H1 (cell line): ENCODE measurements around the gene LILRA1. TPM values are rescaled to one million over a fixed set of nuclear protein-coding genes. Genes with fewer than 3 reads are reported as not detected.

Experiments
- CTCF ChIA-PET: fragments of 300-600 bp; sonication (Branson Sonifier 250); formaldehyde crosslinking; loops from one replicate; lab custom pipeline; 2021; ENCODE audit not compliant: partially characterized antibody; lab: Charles Lee
- POLR2A ChIA-PET: fragments of 300-600 bp; sonication (Branson Sonifier 250); formaldehyde crosslinking; loops from one replicate; lab custom pipeline; 2021; ENCODE audit warnings: inconsistent platforms; ENCODE audit not compliant: partially characterized antibody; lab: Charles Lee
- DNase-seq, 2 experiments: peaks; one replicate each; pipeline versions ENCODE4 v3.0.0 to v3.0.0-alpha.2; 2010 to 2022; ENCODE audit warnings: low spot score in 2 of 2, low read depth in 1 of 2, mixed read lengths in 1 of 2
- FAIRE-seq: peaks from 2 replicates; lab custom pipeline; 2011; peaks lifted over from hg19 to GRCh38; lab: Jason Lieb, UNC
- H2AFZ ChIP-seq: 2 replicates; pipeline ENCODE4 v1.8.1; 2012; ENCODE audit warnings: low read length, inconsistent platforms
- H2AK5ac ChIP-seq: 2 replicates; pipeline ENCODE4 v1.6.1; 2013; ENCODE audit warnings: low read depth, low read length
- H2BK120ac ChIP-seq: replicated peaks from 2 replicates; pipeline ENCODE3; 2013; ENCODE audit warnings: low read depth, low read length, inconsistent platforms
- H2BK12ac ChIP-seq: 2 replicates; pipeline ENCODE4 v1.6.1; 2013; ENCODE audit warnings: low read depth, low read length
- H2BK15ac ChIP-seq: 2 replicates; pipeline ENCODE4 v1.6.1; 2013; ENCODE audit warnings: low read length
- H2BK20ac ChIP-seq: 2 replicates; pipeline ENCODE4 v1.6.1; 2013; ENCODE audit warnings: low read length
- H2BK5ac ChIP-seq: 2 replicates; pipeline ENCODE4 v1.6.1; 2013; ENCODE audit warnings: low read depth, low read length
- H3K14ac ChIP-seq: 2 replicates; pipeline ENCODE4 v1.6.1; 2013; ENCODE audit warnings: inconsistent platforms; ENCODE audit not compliant: insufficient read length
- H3K18ac ChIP-seq: 2 replicates; pipeline ENCODE4 v1.6.1; 2013; ENCODE audit warnings: low read length; ENCODE audit errors: extremely low read depth
- H3K23ac ChIP-seq: 2 replicates; pipeline ENCODE4 v1.6.1; 2013; ENCODE audit warnings: inconsistent platforms; ENCODE audit not compliant: insufficient read length
- H3K23me2 ChIP-seq: 2 replicates; pipeline ENCODE4 v1.6.1; 2013; ENCODE audit warnings: low read depth, low read length
- H3K27ac ChIP-seq: 2 replicates; pipeline ENCODE4 v1.6.1; 2011; ENCODE audit warnings: low read depth, low read length, inconsistent platforms
- H3K27me3 ChIP-seq, 4 experiments: replicated peaks in 1 of 4; 1 replicate in 1 of 4; 2 replicates in 3 of 4; pipeline versions ENCODE4 v1.6.1 to v1.8.1; 2011 to 2013; ENCODE audit warnings: low read length in 3 of 4, mild to moderate bottlenecking in 3 of 4, inconsistent platforms in 2 of 4, mixed read lengths in 2 of 4, moderate library complexity in 1 of 4; ENCODE audit not compliant: control insufficient read depth in 3 of 4, insufficient read depth in 3 of 4; ENCODE audit errors: extremely low read depth in 1 of 4
- H3K36me3 ChIP-seq, 4 experiments: 2 replicates each; pipeline versions ENCODE4 v1.6.1 to v1.8.1; 2011 to 2013; ENCODE audit warnings: mild to moderate bottlenecking in 4 of 4, low read length in 3 of 4, moderate library complexity in 2 of 4, control low read depth in 1 of 4, inconsistent platforms in 1 of 4; ENCODE audit not compliant: insufficient read depth in 4 of 4, control insufficient read depth in 2 of 4
- H3K4ac ChIP-seq: replicated peaks from 2 replicates; pipeline ENCODE3; 2013; ENCODE audit warnings: low read length, low read depth, mixed read lengths, inconsistent platforms; ENCODE audit not compliant: insufficient read length
- H3K4me1 ChIP-seq, 4 experiments: replicated peaks in 1 of 4; 1 replicate in 1 of 4; 2 replicates in 3 of 4; pipeline versions ENCODE4 v1.6.1 to v1.8.1; 2011 to 2013; ENCODE audit warnings: low read length in 3 of 4, inconsistent platforms in 2 of 4, mixed read lengths in 1 of 4; ENCODE audit not compliant: insufficient read depth in 4 of 4, control insufficient read depth in 3 of 4
- H3K4me2 ChIP-seq, 2 experiments: 2 replicates each; pipeline versions ENCODE4 v1.6.1 to v1.8.1; 2011 to 2013; ENCODE audit warnings: low read depth in 2 of 2, low read length in 2 of 2, control low read depth in 1 of 2, inconsistent platforms in 1 of 2, mild to moderate bottlenecking in 1 of 2; ENCODE audit not compliant: insufficient read depth in 1 of 2
- H3K4me3 ChIP-seq, 4 experiments: fragments of 200-600, 300-600 bp in 1 of 4; sonication (generic), shearing (Covaris generic), sonication (Bioruptor Twin) in 1 of 4; 2 replicates each; pipeline versions ENCODE4 v1.5.1 to v1.8.1; 2011 to 2016; ENCODE audit warnings: low read length in 4 of 4, low read depth in 3 of 4, control low read depth in 2 of 4, inconsistent platforms in 2 of 4, mild to moderate bottlenecking in 2 of 4, mixed read lengths in 1 of 4, moderate library complexity in 1 of 4; ENCODE audit not compliant: insufficient read depth in 2 of 4; ENCODE audit errors: extremely low read depth in 1 of 4
- H3K56ac ChIP-seq: replicated peaks from 2 replicates; pipeline ENCODE3; 2013; ENCODE audit warnings: low read depth, mild to moderate bottlenecking, mixed read lengths, low read length, inconsistent platforms; ENCODE audit not compliant: insufficient read length
- H3K79me1 ChIP-seq: 2 replicates; pipeline ENCODE4 v1.6.1; 2013; ENCODE audit warnings: low read depth, low read length, control low read depth
- H3K79me2 ChIP-seq, 2 experiments: 2 replicates each; pipeline versions ENCODE4 v1.6.1 to v1.8.1; 2012 to 2013; ENCODE audit warnings: low read length in 2 of 2, mild to moderate bottlenecking in 2 of 2, inconsistent platforms in 1 of 2; ENCODE audit not compliant: insufficient read depth in 2 of 2, control insufficient read depth in 1 of 2
- H3K9ac ChIP-seq, 4 experiments: replicated peaks in 1 of 4; 1 replicate in 1 of 4; 2 replicates in 3 of 4; pipeline versions ENCODE4 v1.6.1 to v1.8.1; 2011 to 2013; ENCODE audit warnings: low read depth in 3 of 4, low read length in 3 of 4, control low read depth in 2 of 4, mild to moderate bottlenecking in 2 of 4, moderate library complexity in 2 of 4, inconsistent platforms in 1 of 4; ENCODE audit errors: extremely low read depth in 1 of 4
- H3K9me3 ChIP-seq, 2 experiments: 2 replicates each; pipeline versions ENCODE4 v1.6.1 to v1.8.1; 2012 to 2013; ENCODE audit warnings: mild to moderate bottlenecking in 2 of 2, moderate library complexity in 2 of 2, control low read depth in 1 of 2, inconsistent platforms in 1 of 2, low read depth in 1 of 2, low read length in 1 of 2, mixed read lengths in 1 of 2; ENCODE audit not compliant: insufficient read depth in 2 of 2
- H4K20me1 ChIP-seq, 2 experiments: replicated peaks in 1 of 2; 2 replicates each; pipeline versions ENCODE3 to v1.8.1; 2011 to 2013; ENCODE audit warnings: inconsistent platforms in 2 of 2, low read length in 2 of 2, mild to moderate bottlenecking in 1 of 2; ENCODE audit not compliant: insufficient read depth in 2 of 2, control insufficient read depth in 1 of 2
- H4K5ac ChIP-seq: 2 replicates; pipeline ENCODE4 v1.6.1; 2013; ENCODE audit warnings: low read length, low read depth, mixed read lengths, inconsistent platforms; ENCODE audit not compliant: insufficient read length
- H4K8ac ChIP-seq: 2 replicates; pipeline ENCODE4 v1.8.0; 2013; ENCODE audit warnings: mild to moderate bottlenecking, moderate library complexity, low read length, inconsistent platforms; ENCODE audit not compliant: insufficient read depth; ENCODE audit errors: extremely low read depth
- H4K91ac ChIP-seq: replicated peaks from 2 replicates; pipeline ENCODE3; 2013; ENCODE audit warnings: low read length, mixed read lengths, inconsistent platforms; ENCODE audit not compliant: insufficient read length
- BRCA1 ChIP-seq: IDR thresholded peaks from 2 replicates; pipeline ENCODE4 v1.6.1; 2012; ENCODE audit warnings: low read depth, low read length, improper control_type of control experiment
- CEBPB ChIP-seq: IDR thresholded peaks from 2 replicates; pipeline ENCODE4 v1.6.1; 2012; ENCODE audit warnings: low read depth, low read length
- CHD1 ChIP-seq: IDR thresholded peaks from 2 replicates; pipeline ENCODE4 v1.6.1; 2012; ENCODE audit warnings: low read depth, low read length, improper control_type of control experiment
- CREB1 ChIP-seq: IDR thresholded peaks from 2 replicates; pipeline ENCODE4 v1.6.1; 2012; ENCODE audit warnings: inconsistent platforms
- EZH2 ChIP-seq: fragments of 200-600 bp; sonication (generic); IDR thresholded peaks from 2 replicates; pipeline ENCODE4 v1.7.1; 2012; ENCODE audit warnings: low read depth, mild to moderate bottlenecking, moderate library complexity, low read length, inconsistent platforms; ENCODE audit not compliant: severe bottlenecking
- HDAC2 ChIP-seq, 2 experiments: fragments of 300-600 bp in 1 of 2; sonication (generic) in 1 of 2; IDR thresholded peaks; 2 replicates each; pipeline ENCODE4 v1.6.1; 2011 to 2012; ENCODE audit warnings: low read depth in 2 of 2, low read length in 2 of 2, mild to moderate bottlenecking in 2 of 2, moderate library complexity in 2 of 2, borderline replicate concordance in 1 of 2, inconsistent platforms in 1 of 2
- RBBP5 ChIP-seq: IDR thresholded peaks from 2 replicates; pipeline ENCODE4 v1.7.1; 2012; ENCODE audit warnings: low read depth, mild to moderate bottlenecking, inconsistent platforms, low read length, moderate library complexity, borderline replicate concordance
- RFX5 ChIP-seq: IDR thresholded peaks from 2 replicates; pipeline ENCODE4 v1.6.1; 2011; ENCODE audit warnings: low read depth, low read length, improper control_type of control experiment, borderline replicate concordance
- SRF ChIP-seq: IDR thresholded peaks from 2 replicates; pipeline ENCODE4 v1.6.1; 2011; ENCODE audit warnings: mild to moderate bottlenecking, low read depth, low read length, moderate library complexity
- TAF7 ChIP-seq: optimal IDR thresholded peaks from 2 replicates; pipeline ENCODE3; 2011; ENCODE audit warnings: low read depth, mild to moderate bottlenecking, inconsistent platforms, low read length, moderate library complexity, borderline replicate concordance
- TCF12 ChIP-seq: IDR thresholded peaks from 2 replicates; pipeline ENCODE4 v1.6.1; 2011; ENCODE audit warnings: low read depth, mild to moderate bottlenecking, low read length
- WGBS, 2 experiments: shearing (Covaris generic) in 1 of 2; methylation state at CpG; one replicate each; pipeline versions ENCODE4 v1.1.6 to v1.1.7; 2013 to 2015; ENCODE audit warnings: low lambda C conversion rate in 2 of 2, mixed read lengths in 2 of 2, inconsistent platforms in 1 of 2, low coverage in 1 of 2, missing lambda C conversion rate in 1 of 2; ENCODE audit not compliant: insufficient replicate concordance in 2 of 2, insufficient coverage in 1 of 2, insufficient read length in 1 of 2; ENCODE audit errors: extremely low coverage in 1 of 2, missing lambda C conversion rate in 1 of 2; 5-methylcytosine and 5-hydroxymethylcytosine counted together
- polyA plus RNA-seq, 7 experiments: library from polyadenylated mRNA; depleted of rRNA in 3 of 7; stranded (reverse) in 5 of 7; unstranded in 2 of 7; fragments of >200 nt in 5 of 7; fragments of 200-250 nt in 2 of 7; gene quantifications; 1 replicate in 5 of 7; 2 replicates in 1 of 7; 4 replicates in 1 of 7; pipeline versions ENCODE4 v1.2.1 to v1.2.3, GENCODE V29; 2011 to 2013; ENCODE audit warnings: missing spikeins in 2 of 7, mixed read lengths in 2 of 7
- total RNA-seq: library from RNA; stranded (reverse); fragmentation: NEBNext Ultra II Directional; extraction: Animal tissue kit (Norgen Biotek cat#: 25700); gene quantifications from 2 replicates; pipeline ENCODE4 v1.2.1, GENCODE V29; 2021
- TF ChIP-seq, protein P1 (sequence below): IDR thresholded peaks from 2 replicates; pipeline ENCODE4 v1.6.1; 2011; ENCODE audit warnings: low read depth, mild to moderate bottlenecking, low read length; ENCODE audit not compliant: insufficient read depth

Gene LILRA1
- total and polyA plus RNA-seq, 2 of the 8 experiments (the other 6 are each of a cell fraction or from before 2014, with no cell fraction given) = not detected

DNA sequence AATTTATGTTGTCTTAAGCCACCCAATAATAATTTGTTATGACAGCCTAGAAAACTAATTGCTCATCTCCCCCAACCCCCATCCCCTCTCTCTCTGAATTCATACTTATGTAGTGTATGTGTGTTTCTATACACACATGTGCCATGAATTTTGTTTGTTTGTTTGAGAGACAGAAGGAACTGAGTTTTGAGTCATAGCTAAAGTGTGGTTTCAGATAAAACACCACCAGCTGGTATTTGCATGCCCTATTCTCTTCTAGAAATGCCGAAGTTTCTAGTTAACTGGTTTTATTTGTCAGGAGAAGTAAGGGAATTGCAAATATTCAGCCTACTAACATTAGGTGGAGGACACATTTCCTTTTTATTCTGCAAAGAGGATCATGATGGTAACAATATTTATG is 37.2 kb upstream of the LILRA1 start:
- 70% methylated on average over 1 of the region's 1 CpG; no CpG with 5 or more reads in 1 of the 2 experiments for WGBS, 2 experiments
- peaks cover 48 to 81% of the 10 kb centered on the region in 2 experiments for H3K9me3 ChIP-seq
- FAIRE-seq = no peak

More for the DNA sequence above, 37.2 kb upstream of the LILRA1 start:
- Histone ChIP-seq H3K79me1 (no peaks in the 10 kb centered on the region), H3K23ac (no peak overlapping the region), H3K4ac (no peak overlapping the region), H4K5ac (no peak overlapping the region), H3K14ac (no peak overlapping the region), H2BK12ac (no peak overlapping the region), H3K9ac (no peak overlapping the region), H3K4me3 (no peak overlapping the region), H2AK5ac (no peak overlapping the region), H2BK15ac (no peak overlapping the region), H3K27me3 (no peaks in the 10 kb centered on the region), H3K79me2 (no peaks in the 10 kb centered on the region; a peak in 1 of 4 replicates), H3K36me3 (peaks cover 0 to 3% (median 0%) of the 10 kb centered on the region in 4 experiments; a peak in 2 of 8 replicates), H2BK120ac (no peak overlapping the region), H3K56ac (no peak overlapping the region), H3K23me2 (peaks cover 5% of the 10 kb centered on the region; the same call in 1 of the 2 replicates), H3K18ac (no peak overlapping the region), H4K20me1 (peaks cover 0 to 2% of the 10 kb centered on the region in 2 experiments), H4K91ac (no peak overlapping the region), H2BK5ac (no peak overlapping the region), H4K8ac (no peak overlapping the region), H3K4me2 (no peak overlapping the region), H3K27ac (no peak overlapping the region), H3K4me1 (no peaks in the 10 kb centered on the region; a peak in 2 of 7 replicates), H2BK20ac (no peak overlapping the region), H2AFZ (no peak overlapping the region)
- no peak for DNase-seq
- POLR2A ChIA-PET = no interaction called here
- no peak for TF ChIP-seq CEBPB
- no peak for TF ChIP-seq CHD1
- no peak for TF ChIP-seq TCF12
- TF ChIP-seq EZH2 = no peak
- no peak for TF ChIP-seq RFX5
- no peak for TF ChIP-seq SRF
- TF ChIP-seq RBBP5 = no peak
- TF ChIP-seq HDAC2 (IDR thresholded peaks at IDR 0.05; ENCODE audit: borderline replicate concordance in 1 of 2, low read depth in 2 of 2, low read length in 2 of 2) = no peak
- no peak for TF ChIP-seq BRCA1
- no peak for TF ChIP-seq CREB1
- no peak for TF ChIP-seq TAF7
- TF ChIP-seq, protein P1, sequence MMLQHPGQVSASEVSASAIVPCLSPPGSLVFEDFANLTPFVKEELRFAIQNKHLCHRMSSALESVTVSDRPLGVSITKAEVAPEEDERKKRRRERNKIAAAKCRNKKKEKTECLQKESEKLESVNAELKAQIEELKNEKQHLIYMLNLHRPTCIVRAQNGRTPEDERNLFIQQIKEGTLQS = no peak
- CTCF ChIA-PET = no interaction called here
